Stimulated activated CD4-positive, alpha-beta T cell treated with anti-CD3 and anti-CD28 coated beads, Interleukin-12 subunit alpha, Interleukin-12 subunit beta, amount 100 ng/mL, for 48 hours (primary cell): ENCODE measurements around the gene UFC1.
"Not testable (repeated sequence)": the region's sequence is repeated elsewhere in the genome, so short reads cannot be mapped to it uniquely, and the experiment has no call there.

ENCODE experiments used
- DNase-seq, 3 donors: peaks; one replicate each; pipeline ENCODE4 v3.0.0-alpha.2; 2020; ENCODE audit warnings: low read depth in 2 of 3, low spot score in 1 of 3

UFC1 gene

GRCh38 chr1:161153682-161154337, at the start of gene UFC1:
Gene UFC1, plus strand, starts transcription at chr1:161153978. Its CDS starts 20 bp downstream, at chr1:161153998.
- peak; percentile 64 to 76 (median 75) for DNase-seq

GRCh38 chr1:161106431-161106830, 47.3 kb upstream of the UFC1 start:
- DNase-seq = no peak

GRCh38 chr1:161111117-161111516, 42.7 kb upstream of the UFC1 start:
- no peak for DNase-seq

- DNase-seq = no peak
Observed at GRCh38 chr1:161111527-161111926, 42.3 kb upstream of the UFC1 start.

- no peak for DNase-seq
Observed at GRCh38 chr1:161113915-161114314, 39.9 kb upstream of the UFC1 start.

GRCh38 chr1:161114556-161114955, 39.2 kb upstream of the UFC1 start:
- no peak for DNase-seq

GRCh38 chr1:161115132-161115711, 38.6 kb upstream of the UFC1 start:
- DNase-seq = peak in 1 of 3 donors; percentile 49

- not testable (repeated sequence) for DNase-seq
Observed at GRCh38 chr1:161115961-161116360, 37.8 kb upstream of the UFC1 start.

GRCh38 chr1:161117759-161118581, 35.8 kb upstream of the UFC1 start, which contains the start of the genes NIT1 and PFDN2:
Gene NIT1, plus strand, starts transcription at chr1:161118105. Its CDS starts 72 bp downstream, at chr1:161118177.
Gene PFDN2, minus strand, starts transcription at chr1:161118037. Its CDS starts 11 bp downstream, at chr1:161118026.
- peak; percentile 74 to 86 (median 76) for DNase-seq

- DNase-seq = peak; percentile 56 to 70 (median 64)
Observed at GRCh38 chr1:161119092-161119903, 34.5 kb upstream of the UFC1 start.

- no peak for DNase-seq
Observed at GRCh38 chr1:161121042-161121650, 32.6 kb upstream of the UFC1 start.

GRCh38 chr1:161121834-161122233, 31.9 kb upstream of the UFC1 start:
- DNase-seq = no peak

GRCh38 chr1:161122967-161123366, 30.8 kb upstream of the UFC1 start:
- no peak for DNase-seq

- DNase-seq = no peak
Observed at GRCh38 chr1:161127649-161128048, 26.1 kb upstream of the UFC1 start.

- no peak for DNase-seq
Observed at GRCh38 chr1:161128591-161129420, 25.0 kb upstream of the UFC1 start.

GRCh38 chr1:161130266-161130665, 23.5 kb upstream of the UFC1 start:
- DNase-seq = no peak

- DNase-seq = no peak
Observed at GRCh38 chr1:161131523-161132409, 22.0 kb upstream of the UFC1 start.

GRCh38 chr1:161132410-161133219, 21.2 kb upstream of the UFC1 start, which contains the start of gene DEDD:
Gene DEDD, minus strand, starts transcription at chr1:161132667. Its CDS starts 8,205 bp downstream, at chr1:161124462.
- peak; percentile 80 to 89 (median 82) for DNase-seq
